GM12864 (cell line): ENCODE measurements around the gene GALNT9.

Experiments
- DNase-seq: peaks from one replicate; pipeline ENCODE4 v3.0.0-alpha.2; 2011; ENCODE audit warnings: low read depth
- H3K4me3 ChIP-seq: 2 replicates; pipeline ENCODE4 v1.5.1; 2011; ENCODE audit warnings: mild to moderate bottlenecking, low read depth, low read length, control low read depth
- TF ChIP-seq, protein P1 (sequence below): IDR thresholded peaks from 2 replicates; pipeline ENCODE4 v1.5.1; 2011; ENCODE audit warnings: low read depth, mild to moderate bottlenecking, moderate library complexity, low read length, control low read depth, inconsistent platforms; ENCODE audit errors: missing control alignments

GALNT9 gene

GRCh38 chr12:132182711-132183365 is 146.6 kb downstream of the GALNT9 start:
- TF ChIP-seq, protein P1, sequence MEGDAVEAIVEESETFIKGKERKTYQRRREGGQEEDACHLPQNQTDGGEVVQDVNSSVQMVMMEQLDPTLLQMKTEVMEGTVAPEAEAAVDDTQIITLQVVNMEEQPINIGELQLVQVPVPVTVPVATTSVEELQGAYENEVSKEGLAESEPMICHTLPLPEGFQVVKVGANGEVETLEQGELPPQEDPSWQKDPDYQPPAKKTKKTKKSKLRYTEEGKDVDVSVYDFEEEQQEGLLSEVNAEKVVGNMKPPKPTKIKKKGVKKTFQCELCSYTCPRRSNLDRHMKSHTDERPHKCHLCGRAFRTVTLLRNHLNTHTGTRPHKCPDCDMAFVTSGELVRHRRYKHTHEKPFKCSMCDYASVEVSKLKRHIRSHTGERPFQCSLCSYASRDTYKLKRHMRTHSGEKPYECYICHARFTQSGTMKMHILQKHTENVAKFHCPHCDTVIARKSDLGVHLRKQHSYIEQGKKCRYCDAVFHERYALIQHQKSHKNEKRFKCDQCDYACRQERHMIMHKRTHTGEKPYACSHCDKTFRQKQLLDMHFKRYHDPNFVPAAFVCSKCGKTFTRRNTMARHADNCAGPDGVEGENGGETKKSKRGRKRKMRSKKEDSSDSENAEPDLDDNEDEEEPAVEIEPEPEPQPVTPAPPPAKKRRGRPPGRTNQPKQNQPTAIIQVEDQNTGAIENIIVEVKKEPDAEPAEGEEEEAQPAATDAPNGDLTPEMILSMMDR: no peak
- no peak for DNase-seq
- H3K4me3 ChIP-seq: no peak overlapping the region

DNA sequence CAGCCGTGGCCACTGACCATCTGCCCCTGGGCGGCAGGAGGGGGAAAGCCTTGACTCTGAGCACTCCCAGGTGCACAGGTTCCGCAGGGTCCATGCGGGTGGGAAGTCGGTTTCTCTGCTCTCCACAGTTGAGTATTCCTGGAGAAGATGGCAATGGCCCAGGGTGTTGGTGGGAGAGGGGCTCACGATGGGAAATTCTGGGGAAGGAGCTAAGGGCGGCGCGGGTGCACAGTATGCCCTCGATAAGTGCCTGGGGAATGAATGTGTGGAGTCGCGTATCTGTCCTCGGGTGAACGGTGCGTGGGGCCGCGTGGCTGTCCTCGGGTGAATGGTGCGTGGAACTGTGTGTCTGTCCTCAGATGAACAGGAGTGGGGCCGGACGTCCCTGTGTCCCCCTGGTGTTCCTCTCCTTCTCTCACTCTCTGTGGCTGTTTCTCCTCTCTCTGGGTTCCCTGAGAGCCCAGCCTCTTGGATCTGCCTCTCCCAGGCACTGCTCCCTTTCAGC is 147.1 kb downstream of the GALNT9 start:
- TF ChIP-seq, protein P1: no peak
- no peak for DNase-seq
- no peak overlapping the region for H3K4me3 ChIP-seq

- TF ChIP-seq, protein P1: no peak
- H3K4me3 ChIP-seq: no peak overlapping the region
- no peak for DNase-seq
Observed at GRCh38 chr12:132181570-132182200, 147.7 kb downstream of the GALNT9 start.

DNA sequence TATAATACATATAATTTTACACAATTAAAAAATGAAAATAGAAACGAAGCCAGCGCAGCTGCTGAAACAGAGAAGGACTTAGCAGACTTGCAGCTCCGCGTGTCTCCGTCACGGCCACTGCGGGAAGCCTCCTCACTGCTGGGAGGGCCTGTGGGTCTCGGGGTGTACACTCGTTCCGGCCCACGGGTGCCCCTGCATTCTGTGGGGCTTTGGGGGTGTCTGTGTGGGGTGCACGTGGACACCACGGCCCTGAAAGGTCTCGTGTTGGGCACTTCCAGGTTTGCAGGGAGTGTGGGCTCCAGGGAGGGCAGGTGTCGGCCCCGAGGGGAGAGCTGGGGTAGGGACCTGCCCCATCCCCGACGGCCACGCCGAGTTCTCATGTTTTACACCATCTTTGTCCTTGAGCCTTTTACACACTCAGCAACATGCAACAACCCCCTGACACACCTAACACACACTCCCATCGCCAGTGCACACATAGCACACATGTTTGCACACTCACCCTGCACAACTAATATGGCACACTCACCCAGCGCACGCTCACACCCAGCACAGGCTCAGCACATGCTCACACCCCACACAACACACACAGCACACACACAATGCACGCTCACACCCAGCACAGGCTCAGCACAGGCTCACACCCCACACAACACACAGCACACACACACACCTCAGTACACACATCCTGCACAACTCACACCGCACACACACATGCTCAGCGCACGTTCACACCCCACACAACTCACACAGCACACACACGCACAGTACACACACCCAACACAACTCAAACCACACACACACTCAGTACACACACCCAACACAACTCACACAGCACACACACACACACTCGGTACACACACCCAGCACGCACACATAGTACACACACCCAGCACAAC is 148.5 kb downstream of the GALNT9 start:
- DNase-seq: no peak
- TF ChIP-seq, protein P1: no peak

DNA sequence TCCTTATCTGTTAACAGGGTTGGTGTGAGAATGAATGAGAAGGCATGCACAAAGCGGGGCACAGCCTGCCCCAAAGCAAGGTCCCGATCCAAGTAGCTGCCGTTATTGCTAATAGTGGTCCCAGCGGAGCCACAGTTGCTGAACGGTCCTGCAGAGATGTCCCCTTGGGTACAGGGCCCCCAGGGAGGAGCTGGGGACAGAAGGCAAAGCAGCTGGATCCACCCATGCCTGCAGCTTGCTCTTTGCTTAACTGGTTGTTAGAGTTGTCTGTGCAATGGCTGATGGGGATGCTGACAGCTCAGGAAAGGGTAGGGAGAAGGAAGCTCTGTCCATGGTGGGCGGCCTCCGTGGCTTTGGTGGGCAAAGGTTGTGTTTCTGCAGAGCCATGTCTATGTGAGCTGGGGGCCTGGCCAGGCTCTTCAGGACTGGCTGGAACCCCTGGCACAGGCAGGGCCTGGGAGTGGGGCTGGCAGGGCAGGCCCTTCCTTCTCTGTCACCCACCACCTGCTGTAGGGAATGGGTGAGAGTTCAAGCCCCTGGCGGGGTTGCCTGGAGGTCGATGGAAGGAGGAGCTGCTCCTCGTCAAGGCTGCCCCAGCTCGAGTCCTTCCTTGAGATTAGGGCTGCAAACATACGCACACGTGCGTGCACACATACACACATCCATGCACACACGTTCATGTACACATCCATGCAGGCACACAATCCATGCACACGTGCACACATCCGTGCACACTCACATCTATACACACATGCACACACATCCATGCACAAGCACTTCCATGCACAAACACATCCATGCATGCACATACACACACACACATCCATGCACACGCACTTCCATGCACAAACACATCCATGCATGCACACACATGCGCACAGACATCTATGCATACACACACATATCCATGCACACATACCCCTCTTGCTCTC is 149.7 kb downstream of the GALNT9 start:
- TF ChIP-seq, protein P1: no peak
- no peak for DNase-seq
- no peak overlapping the region for H3K4me3 ChIP-seq

More for the DNA sequence above, 148.5 kb downstream of the GALNT9 start:
- H3K4me3 ChIP-seq: no peak overlapping the region

- no peak overlapping the region for H3K4me3 ChIP-seq
- TF ChIP-seq, protein P1: no peak
- DNase-seq: no peak
Observed at GRCh38 chr12:132178801-132179401, 150.5 kb downstream of the GALNT9 start.
